ENCODE results near the gene DPM3. TPM values are rescaled to one million over a fixed set of nuclear protein-coding genes. Genes with fewer than 3 reads are reported as not detected.

DPM3 gene
- total and polyA plus RNA-seq, 2 of the 13 experiments (the other 11 are each of a cell fraction or from before 2014, with no cell fraction given), result 23.2 to 53.4 TPM

DNA sequence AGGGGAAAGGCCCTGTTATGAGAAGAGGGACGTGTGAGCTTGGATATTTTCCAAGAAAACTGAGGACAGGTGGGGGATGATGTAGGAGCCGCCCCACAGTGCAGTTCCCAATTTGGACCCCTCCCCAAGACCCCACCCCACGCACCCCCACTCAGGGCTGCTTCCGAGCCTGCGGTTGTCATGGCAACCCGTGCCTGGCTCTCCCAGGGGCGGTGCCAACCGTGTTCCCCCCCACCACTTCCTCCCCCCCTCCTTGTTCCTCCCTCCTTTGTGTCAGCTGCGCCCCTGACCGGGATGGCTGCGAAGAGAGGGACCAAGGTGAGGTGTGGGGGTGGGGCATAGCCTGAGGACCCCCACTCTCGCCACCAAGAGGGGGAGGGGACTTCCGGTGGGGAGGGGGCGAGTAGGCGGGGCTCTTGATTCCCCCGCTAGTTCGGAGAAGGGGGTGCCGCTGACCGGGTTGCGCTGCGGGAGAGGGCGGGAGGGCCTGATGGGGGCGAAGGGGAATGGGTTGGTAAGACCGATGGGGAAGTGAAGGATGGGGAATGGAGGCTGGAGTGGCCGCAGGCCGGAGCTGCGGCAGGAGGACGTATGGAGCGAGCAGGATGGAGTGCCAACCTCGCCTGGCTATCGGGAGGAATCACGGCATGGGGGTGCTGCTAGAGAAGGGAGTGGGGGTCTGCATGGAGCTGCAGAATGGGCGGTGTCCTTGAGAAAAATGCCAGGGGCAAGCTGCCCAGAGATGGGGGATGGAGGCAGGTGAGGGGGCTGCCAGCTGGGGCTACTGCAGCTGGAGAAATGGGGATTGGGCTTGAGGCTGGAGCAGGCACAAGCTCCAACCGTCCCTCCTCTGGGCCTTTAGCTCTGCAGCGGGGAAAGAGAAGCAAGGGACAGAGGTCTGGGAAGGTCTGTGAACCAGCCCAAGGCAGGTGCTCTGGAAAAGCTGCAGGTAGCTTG is 34.3 kb upstream of the DPM3 start:
- intact Hi-C loops (cut with micrococcal nuclease; ENCODE audit: unreplicated experiment) (no loop called here), in situ Hi-C loops (cut with HindIII; ENCODE audit: extremely low pct_ligation_motif_present, low pct_unique_long_range_greater_than_20kb) (no loop called here)
- BruUV-seq (replicated peaks), result no TSS peak
- ChIA-PET CTCF (ENCODE audit: low intra/inter-chr PET ratio, low total read pairs) (no interaction called here), POLR2A (no interaction called here)
- Histone ChIP-seq H3K27me3 (ENCODE audit: control insufficient read depth in 1 of 2, insufficient read depth in 2 of 2, low read length in 2 of 2) (0 out of 5 replicates have a peak, but pooled peaks cover 0 to 1% of the 10 kb centered on the region in 2 experiments), H3K4me1 (ENCODE audit: insufficient read depth, low read length) (peaks cover 55% of the 10 kb centered on the region), H3K79me2 (ENCODE audit: insufficient read depth, low read length) (peaks cover 10% of the 10 kb centered on the region), H4K20me1 (ENCODE audit: insufficient read depth, low read length) (no peaks in the 10 kb centered on the region), H3K4me3 (replicated peaks in 1 of 3; ENCODE audit: insufficient read depth in 1 of 3, low read depth in 2 of 3, low read length in 3 of 3) (no peak overlapping the region), H3K36me3 (replicated peaks in 1 of 2; ENCODE audit: control insufficient read depth in 1 of 2, insufficient read depth in 2 of 2, low read length in 2 of 2) (peaks cover 0 to 7% of the 10 kb centered on the region in 2 experiments; a peak in 2 of 5 replicates), H3K27ac (ENCODE audit: extremely low read length, insufficient read depth, low read length) (no peak overlapping the region), H3K4me2 (ENCODE audit: low read depth, low read length) (no peak overlapping the region), H3K9ac (ENCODE audit: insufficient read depth, low read depth, low read length) (no peak overlapping the region), H2AFZ (ENCODE audit: low read length) (no peak overlapping the region), H3K9me3 (ENCODE audit: low read length) (no peaks in the 10 kb centered on the region)
- ATAC-seq, result no peak
- 63% methylated on average over 29 of the region's 35 CpGs for WGBS (ENCODE audit: low lambda C conversion rate)
- no peak for DNase-seq (ENCODE audit: low spot score)
- FAIRE-seq, result no peak
- TF ChIP-seq SMC3 (IDR thresholded peaks at IDR 0.05; ENCODE audit: low read length) (no peak), THYN1 (CRISPR knock-in tag; IDR thresholded peaks at IDR 0.05; ENCODE audit: borderline replicate concordance, low read depth) (no peak), ZNF782 (CRISPR knock-in tag; IDR thresholded peaks at IDR 0.05; ENCODE audit: borderline replicate concordance) (no peak), JDP2 (CRISPR knock-in tag; IDR thresholded peaks at IDR 0.05; ENCODE audit: borderline replicate concordance) (no peak), RBM39 (IDR thresholded peaks at IDR 0.05; ENCODE audit: low read depth, low read length, poor library complexity, severe bottlenecking) (no peak), REL (CRISPR knock-in tag; conservative IDR thresholded peaks at IDR 0.05) (no peak), ZMAT3 (CRISPR knock-in tag; conservative IDR thresholded peaks at IDR 0.05) (no peak), KMT2B (CRISPR knock-in tag; IDR thresholded peaks at IDR 0.05) (no peak)
- TF ChIP-seq, protein P1, sequence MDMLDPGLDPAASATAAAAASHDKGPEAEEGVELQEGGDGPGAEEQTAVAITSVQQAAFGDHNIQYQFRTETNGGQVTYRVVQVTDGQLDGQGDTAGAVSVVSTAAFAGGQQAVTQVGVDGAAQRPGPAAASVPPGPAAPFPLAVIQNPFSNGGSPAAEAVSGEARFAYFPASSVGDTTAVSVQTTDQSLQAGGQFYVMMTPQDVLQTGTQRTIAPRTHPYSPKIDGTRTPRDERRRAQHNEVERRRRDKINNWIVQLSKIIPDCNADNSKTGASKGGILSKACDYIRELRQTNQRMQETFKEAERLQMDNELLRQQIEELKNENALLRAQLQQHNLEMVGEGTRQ (IDR thresholded peaks at IDR 0.05; ENCODE audit: low read depth, low read length), result no peak
- TF ChIP-seq, protein P1 (CRISPR knock-in tag; IDR thresholded peaks at IDR 0.05; ENCODE audit: borderline replicate concordance), result no peak
